ENCODE data around the gene MAD1L1.

MAD1L1 gene

DNA sequence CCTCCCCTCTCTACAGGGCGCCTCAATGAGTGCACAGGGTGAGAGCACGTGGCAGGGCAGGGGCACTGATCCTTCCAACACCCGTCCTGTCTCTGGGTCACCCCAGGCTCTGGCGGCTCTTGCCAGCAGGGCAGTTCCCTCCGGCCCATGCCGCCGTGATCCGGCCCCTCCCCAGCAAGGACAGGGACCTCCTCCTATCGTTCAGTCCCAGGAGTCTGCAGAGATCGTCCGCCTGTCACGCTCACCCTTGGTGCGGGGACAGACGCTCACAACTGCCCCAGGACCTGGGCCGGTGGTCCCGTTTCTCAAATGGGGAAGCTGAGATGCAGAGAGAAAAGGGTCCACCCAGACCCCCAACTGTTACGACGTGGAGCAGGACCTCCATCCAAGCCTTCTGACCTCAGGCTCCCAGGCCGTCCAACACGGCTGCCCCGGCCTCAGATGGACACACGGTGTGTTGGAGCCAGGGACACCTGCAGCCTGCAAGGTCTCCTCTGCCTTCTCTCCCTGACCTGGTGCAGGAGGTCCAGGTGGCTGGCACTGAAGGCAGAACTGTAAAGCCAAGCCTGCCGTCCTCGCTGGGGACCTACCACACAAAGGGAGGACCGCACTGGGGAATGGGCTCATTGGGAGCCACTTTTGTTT, 313.7 kb downstream of the MAD1L1 start:
- peaks cover 4% of the 10 kb centered on the region for H3K4me1 ChIP-seq (ENCODE audit: control insufficient read depth, insufficient read depth, low read length)

DNA sequence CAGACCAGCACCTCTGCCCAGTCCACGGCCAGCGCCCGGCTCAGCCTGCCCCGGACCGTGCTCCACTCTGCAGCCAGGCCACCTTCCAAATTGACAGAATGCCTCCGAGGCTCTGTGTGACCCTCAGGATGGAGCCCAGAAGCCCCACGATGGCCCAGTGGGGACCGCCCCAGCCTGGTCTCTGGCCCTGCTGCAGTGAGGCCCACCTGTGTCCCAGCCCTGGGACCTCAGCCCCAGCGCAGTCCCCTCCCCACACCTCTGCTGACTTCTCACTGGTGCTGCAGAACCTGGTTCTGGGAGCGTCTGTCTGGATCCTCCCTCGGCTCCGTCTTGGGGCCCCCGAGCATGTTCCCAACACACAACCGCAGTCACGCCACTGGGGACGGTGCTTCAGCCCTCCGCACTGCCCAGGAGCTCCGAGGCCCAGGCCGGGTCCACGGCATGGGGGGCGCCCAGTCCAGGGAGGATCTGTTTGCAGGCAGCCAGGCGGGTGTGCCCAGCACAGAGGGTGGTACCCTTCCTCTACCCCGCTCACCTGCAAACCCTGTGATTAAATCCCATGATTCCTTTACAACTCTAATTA, 314.6 kb downstream of the MAD1L1 start:
- no peaks in the 10 kb centered on the region for H3K36me3 ChIP-seq (ENCODE audit: control insufficient read depth in 2 of 2, insufficient read depth in 2 of 2, low read length in 2 of 2)
- H3K4me3 ChIP-seq (ENCODE audit: low read length in 2 of 2), result no peak overlapping the region
- H3K27me3 ChIP-seq (ENCODE audit: control insufficient read depth in 1 of 2, insufficient read depth in 2 of 2, low read length in 2 of 2), result no peaks in the 10 kb centered on the region
- no peak overlapping the region for H3K9ac ChIP-seq (ENCODE audit: low read length in 2 of 2)
- no peaks in the 10 kb centered on the region for H3K9me3 ChIP-seq (ENCODE audit: control insufficient read depth in 2 of 2, low read length in 2 of 2)
- peaks cover 12% of the 10 kb centered on the region for H3K4me1 ChIP-seq (ENCODE audit: control insufficient read depth, insufficient read depth, low read length)
- H3K27ac ChIP-seq (ENCODE audit: low read length), result no peak overlapping the region

More for the DNA sequence above, 313.7 kb downstream of the MAD1L1 start:
- Histone ChIP-seq H3K27me3 (ENCODE audit: control insufficient read depth in 1 of 2, insufficient read depth in 2 of 2, low read length in 2 of 2) (no peaks in the 10 kb centered on the region), H3K27ac (ENCODE audit: low read length) (no peak overlapping the region), H3K4me3 (ENCODE audit: low read length in 2 of 2) (no peak overlapping the region), H3K9ac (ENCODE audit: low read length in 2 of 2) (no peak overlapping the region), H3K9me3 (ENCODE audit: control insufficient read depth in 2 of 2, low read length in 2 of 2) (no peaks in the 10 kb centered on the region), H3K36me3 (ENCODE audit: control insufficient read depth in 2 of 2, insufficient read depth in 2 of 2, low read length in 2 of 2) (no peaks in the 10 kb centered on the region)

DNA sequence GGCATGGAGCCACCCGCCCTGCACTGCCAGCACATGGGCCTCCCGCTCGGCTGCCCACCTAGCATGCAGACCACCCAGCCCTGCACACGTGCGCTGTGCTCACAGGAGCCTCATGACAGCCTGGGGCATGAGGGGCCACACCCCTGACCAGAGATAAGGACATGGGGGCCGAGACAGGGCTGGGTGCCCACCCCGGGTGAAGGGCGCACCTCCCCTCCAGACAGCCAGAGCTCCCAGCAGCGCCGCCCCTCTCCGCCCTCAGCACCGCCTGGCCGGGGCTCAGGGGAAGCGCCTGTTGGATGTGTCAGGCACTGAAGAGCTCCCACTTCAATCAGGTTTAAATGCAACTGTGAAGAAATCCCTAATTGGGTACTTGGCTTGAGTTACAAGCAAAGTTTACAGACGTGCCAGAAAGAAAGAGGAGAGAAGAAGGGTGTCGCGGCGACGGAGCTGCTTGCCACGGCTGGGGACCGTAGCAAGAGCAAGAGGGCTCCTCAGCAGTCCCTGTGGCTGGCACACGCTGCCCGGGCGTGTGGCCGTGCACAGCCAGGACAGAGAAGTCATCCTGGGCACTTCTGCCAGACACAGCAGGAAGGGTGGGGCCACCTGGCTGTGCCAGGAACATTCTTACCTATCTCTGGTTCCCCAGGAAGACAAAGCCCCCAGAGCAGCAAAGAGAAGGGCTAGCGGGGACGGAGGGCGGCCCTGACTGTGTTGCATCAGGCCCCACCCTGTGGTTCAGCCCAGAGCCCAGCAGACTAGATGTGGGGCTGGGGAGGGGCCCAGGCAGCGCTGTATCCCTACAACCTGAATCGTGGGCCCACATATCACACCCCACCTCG, 315.3 kb downstream of the MAD1L1 start:
- Histone ChIP-seq H3K9ac (ENCODE audit: low read length in 2 of 2) (no peak overlapping the region), H3K4me1 (ENCODE audit: control insufficient read depth, insufficient read depth, low read length) (peaks cover 19% of the 10 kb centered on the region), H3K4me3 (ENCODE audit: low read length in 2 of 2) (no peak overlapping the region), H3K27me3 (ENCODE audit: control insufficient read depth in 1 of 2, insufficient read depth in 2 of 2, low read length in 2 of 2) (no peaks in the 10 kb centered on the region), H3K36me3 (ENCODE audit: control insufficient read depth in 2 of 2, insufficient read depth in 2 of 2, low read length in 2 of 2) (no peaks in the 10 kb centered on the region), H3K27ac (ENCODE audit: low read length) (no peak overlapping the region), H3K9me3 (ENCODE audit: control insufficient read depth in 2 of 2, low read length in 2 of 2) (no peaks in the 10 kb centered on the region)

DNA sequence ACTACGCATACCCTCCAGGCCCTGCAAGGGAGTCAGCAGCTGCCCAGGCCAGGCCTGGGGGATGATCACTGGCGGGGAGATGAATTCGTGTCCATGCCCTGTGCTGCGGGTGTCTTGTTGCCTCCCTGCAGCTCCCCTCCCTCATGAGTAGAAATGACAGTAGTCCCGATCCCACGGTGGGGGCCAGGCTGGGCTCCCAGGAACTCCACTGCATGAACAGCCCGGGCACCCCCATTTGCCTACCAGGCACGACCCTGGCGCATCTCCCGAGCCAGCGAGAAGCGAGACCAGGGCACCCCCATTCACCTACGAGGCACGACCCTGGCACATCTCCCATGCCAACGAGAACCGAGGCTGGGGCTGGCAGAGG, 316.2 kb downstream of the MAD1L1 start:
- Histone ChIP-seq H3K27me3 (ENCODE audit: control insufficient read depth in 1 of 2, insufficient read depth in 2 of 2, low read length in 2 of 2) (no peaks in the 10 kb centered on the region), H3K4me1 (ENCODE audit: control insufficient read depth, insufficient read depth, low read length) (peaks cover 21% of the 10 kb centered on the region), H3K4me3 (ENCODE audit: low read length in 2 of 2) (no peak overlapping the region), H3K27ac (ENCODE audit: low read length) (no peak overlapping the region), H3K36me3 (ENCODE audit: control insufficient read depth in 2 of 2, insufficient read depth in 2 of 2, low read length in 2 of 2) (no peaks in the 10 kb centered on the region), H3K9me3 (ENCODE audit: control insufficient read depth in 2 of 2, low read length in 2 of 2) (no peaks in the 10 kb centered on the region), H3K9ac (ENCODE audit: low read length in 2 of 2) (no peak overlapping the region)

DNA sequence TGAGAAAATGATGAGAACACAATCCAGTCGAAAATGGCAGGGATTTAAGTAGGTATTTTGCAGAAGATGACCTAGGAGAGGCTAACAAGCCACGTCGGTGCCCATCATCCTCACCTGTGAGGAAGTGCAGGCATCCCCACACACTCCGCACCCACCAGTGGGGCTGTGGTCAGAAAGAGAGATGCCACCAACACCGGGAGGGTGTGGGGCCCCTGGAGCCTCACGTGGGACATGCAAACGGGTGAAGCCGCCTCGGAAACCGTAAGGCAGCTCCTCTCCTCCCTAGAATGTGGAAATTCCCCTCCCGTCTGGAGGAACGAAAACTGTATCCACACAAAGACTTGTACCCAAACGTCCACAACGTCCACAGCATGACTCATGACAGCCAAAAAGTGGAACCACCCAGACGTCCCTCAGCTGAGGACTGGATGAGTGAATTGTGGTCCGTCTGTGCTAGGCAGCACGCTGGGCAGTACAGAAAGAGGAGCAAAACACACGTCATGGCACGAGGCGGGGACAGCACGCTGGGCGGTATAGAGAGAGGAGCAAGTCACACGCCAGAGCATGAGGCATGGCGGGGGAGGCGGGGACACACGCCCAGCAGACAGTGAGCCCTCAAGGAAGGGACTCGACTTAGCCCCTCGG, 316.7 kb downstream of the MAD1L1 start:
- peaks cover 21% of the 10 kb centered on the region for H3K4me1 ChIP-seq (ENCODE audit: control insufficient read depth, insufficient read depth, low read length)
- no peaks in the 10 kb centered on the region for H3K9me3 ChIP-seq (ENCODE audit: control insufficient read depth in 2 of 2, low read length in 2 of 2)
- H3K9ac ChIP-seq (ENCODE audit: low read length in 2 of 2), result no peak overlapping the region
- H3K4me3 ChIP-seq (ENCODE audit: low read length in 2 of 2), result no peak overlapping the region
- H3K27ac ChIP-seq (ENCODE audit: low read length), result no peak overlapping the region
- H3K36me3 ChIP-seq (ENCODE audit: control insufficient read depth in 2 of 2, insufficient read depth in 2 of 2, low read length in 2 of 2), result no peaks in the 10 kb centered on the region
- no peaks in the 10 kb centered on the region for H3K27me3 ChIP-seq (ENCODE audit: control insufficient read depth in 1 of 2, insufficient read depth in 2 of 2, low read length in 2 of 2)

DNA sequence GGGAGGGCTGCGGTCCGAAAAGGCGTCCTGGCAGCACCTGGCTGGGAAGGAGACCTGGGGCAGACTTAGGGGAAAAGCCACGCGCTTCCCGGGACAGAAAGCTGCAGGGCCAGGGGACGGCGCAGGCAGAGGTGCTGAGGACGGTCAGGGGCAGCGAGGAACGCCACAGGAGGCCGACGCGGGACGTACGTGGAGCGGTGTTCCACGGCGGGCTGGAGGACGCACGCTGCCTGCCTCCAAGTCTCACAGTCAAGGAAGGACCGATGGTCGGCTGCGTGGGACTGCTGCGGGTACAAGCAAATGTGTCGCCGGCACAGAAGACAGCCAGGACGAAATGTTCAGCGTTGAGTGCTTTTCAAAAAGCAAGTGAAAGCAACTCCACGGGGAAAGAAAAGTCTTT, 317.4 kb downstream of the MAD1L1 start:
- Histone ChIP-seq H3K36me3 (ENCODE audit: control insufficient read depth in 2 of 2, insufficient read depth in 2 of 2, low read length in 2 of 2) (no peaks in the 10 kb centered on the region), H3K9ac (ENCODE audit: low read length in 2 of 2) (no peak overlapping the region), H3K9me3 (ENCODE audit: control insufficient read depth in 2 of 2, low read length in 2 of 2) (no peaks in the 10 kb centered on the region), H3K4me1 (ENCODE audit: control insufficient read depth, insufficient read depth, low read length) (peaks cover 21% of the 10 kb centered on the region), H3K27ac (ENCODE audit: low read length) (no peak overlapping the region), H3K4me3 (ENCODE audit: low read length in 2 of 2) (no peak overlapping the region), H3K27me3 (ENCODE audit: control insufficient read depth in 1 of 2, insufficient read depth in 2 of 2, low read length in 2 of 2) (no peaks in the 10 kb centered on the region)

DNA sequence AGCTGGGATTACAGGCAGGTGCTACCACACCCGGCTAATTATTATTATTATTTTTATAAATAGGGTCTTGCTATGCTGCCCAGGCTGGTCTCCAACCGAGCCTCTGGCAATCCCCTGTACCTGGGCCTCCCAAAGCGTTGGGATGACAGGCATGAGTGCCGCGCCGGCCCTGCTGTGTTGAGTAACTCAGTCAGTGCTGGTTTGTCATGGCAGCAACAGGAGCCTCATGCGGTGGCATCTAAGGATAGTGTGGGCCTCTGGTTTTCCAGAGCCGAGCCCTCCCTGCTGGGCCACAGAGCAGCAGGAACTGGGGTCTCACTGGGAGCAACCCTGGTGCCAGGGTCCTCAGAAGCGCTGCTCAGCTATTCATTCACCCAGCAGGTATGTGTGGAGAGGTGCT, 318.0 kb downstream of the MAD1L1 start:
- no peaks in the 10 kb centered on the region for H3K27me3 ChIP-seq (ENCODE audit: control insufficient read depth in 1 of 2, insufficient read depth in 2 of 2, low read length in 2 of 2)
- no peaks in the 10 kb centered on the region for H3K9me3 ChIP-seq (ENCODE audit: control insufficient read depth in 2 of 2, low read length in 2 of 2)
- no peak overlapping the region for H3K9ac ChIP-seq (ENCODE audit: low read length in 2 of 2)
- no peak overlapping the region for H3K4me3 ChIP-seq (ENCODE audit: low read length in 2 of 2)
- no peaks in the 10 kb centered on the region for H3K36me3 ChIP-seq (ENCODE audit: control insufficient read depth in 2 of 2, insufficient read depth in 2 of 2, low read length in 2 of 2)
- no peak overlapping the region for H3K27ac ChIP-seq (ENCODE audit: low read length)
- peaks cover 21% of the 10 kb centered on the region for H3K4me1 ChIP-seq (ENCODE audit: control insufficient read depth, insufficient read depth, low read length)

DNA sequence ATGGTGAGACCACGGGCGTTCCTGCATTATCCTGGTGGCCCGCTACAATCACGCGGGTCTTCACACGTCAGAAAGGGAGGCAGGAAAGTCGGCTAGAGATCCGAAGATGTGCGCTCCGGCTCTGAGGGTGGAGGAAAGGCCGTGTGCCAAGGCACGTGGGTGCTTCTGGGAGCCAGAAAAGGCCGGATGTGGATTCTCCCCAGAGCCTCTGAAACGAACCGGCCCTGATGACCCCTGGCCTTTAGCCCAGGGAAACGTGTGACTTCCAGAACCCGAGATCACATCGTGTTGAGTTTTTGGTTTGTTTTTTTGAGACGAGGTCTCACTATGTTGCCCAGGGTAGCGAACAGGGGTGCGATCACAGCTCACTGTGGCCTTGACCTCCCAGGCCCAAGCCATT, 318.4 kb downstream of the MAD1L1 start:
- Histone ChIP-seq H3K9ac (ENCODE audit: low read length in 2 of 2) (no peak overlapping the region), H3K27me3 (ENCODE audit: control insufficient read depth in 1 of 2, insufficient read depth in 2 of 2, low read length in 2 of 2) (no peaks in the 10 kb centered on the region), H3K4me1 (ENCODE audit: control insufficient read depth, insufficient read depth, low read length) (peaks cover 21% of the 10 kb centered on the region), H3K27ac (ENCODE audit: low read length) (no peak overlapping the region), H3K4me3 (ENCODE audit: low read length in 2 of 2) (no peak overlapping the region), H3K36me3 (ENCODE audit: control insufficient read depth in 2 of 2, insufficient read depth in 2 of 2, low read length in 2 of 2) (no peaks in the 10 kb centered on the region), H3K9me3 (ENCODE audit: control insufficient read depth in 2 of 2, low read length in 2 of 2) (no peaks in the 10 kb centered on the region)

DNA sequence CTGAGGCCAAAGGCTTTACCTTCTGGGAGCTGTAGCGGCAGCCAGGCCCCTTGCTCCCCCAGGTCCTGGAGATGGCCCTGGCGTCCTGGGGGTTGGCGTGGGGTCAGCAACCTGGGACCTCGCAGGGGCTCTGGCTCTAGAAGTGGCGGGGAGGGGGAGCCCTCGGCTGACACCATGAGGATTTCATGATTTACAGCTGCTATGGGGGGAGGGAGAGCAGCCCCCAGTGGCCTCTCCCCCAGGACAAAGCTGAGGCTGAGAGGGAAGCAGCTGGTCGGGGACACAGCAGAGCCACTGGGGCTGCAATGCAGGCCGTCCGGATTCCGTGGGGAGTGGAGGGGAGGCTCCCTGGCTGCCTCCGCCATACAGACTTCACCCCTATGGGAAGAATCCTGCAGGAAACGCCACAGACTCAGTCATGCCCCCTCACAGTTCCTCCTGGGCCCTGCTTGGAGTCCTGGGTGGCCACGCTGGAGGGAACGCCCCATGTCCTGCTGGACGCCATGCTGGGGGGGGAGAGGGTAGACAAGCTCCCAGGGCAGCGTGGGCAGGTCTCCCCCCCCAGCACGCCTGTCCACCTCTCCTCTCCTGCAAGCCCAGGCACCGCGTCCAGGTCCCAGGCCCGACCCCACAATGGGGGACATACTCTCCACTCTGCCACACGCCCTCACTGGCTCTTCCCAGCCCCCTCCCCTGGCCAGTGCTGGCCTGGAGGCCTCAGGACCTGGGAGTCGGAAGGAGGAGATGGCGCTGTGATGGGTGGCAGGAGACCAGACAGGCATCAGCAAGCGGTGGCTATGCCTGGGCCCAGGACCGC, 319.1 kb downstream of the MAD1L1 start:
- no peak overlapping the region for H3K9ac ChIP-seq (ENCODE audit: low read length in 2 of 2)
- no peaks in the 10 kb centered on the region for H3K27me3 ChIP-seq (ENCODE audit: control insufficient read depth in 1 of 2, insufficient read depth in 2 of 2, low read length in 2 of 2)
- H3K4me1 ChIP-seq (ENCODE audit: control insufficient read depth, insufficient read depth, low read length), result peaks cover 19% of the 10 kb centered on the region
- no peak overlapping the region for H3K4me3 ChIP-seq (ENCODE audit: low read length in 2 of 2)
- no peak overlapping the region for H3K27ac ChIP-seq (ENCODE audit: low read length)
- no peaks in the 10 kb centered on the region for H3K36me3 ChIP-seq (ENCODE audit: control insufficient read depth in 2 of 2, insufficient read depth in 2 of 2, low read length in 2 of 2)
- no peaks in the 10 kb centered on the region for H3K9me3 ChIP-seq (ENCODE audit: control insufficient read depth in 2 of 2, low read length in 2 of 2)
